HG03103 (cell line): ENCODE results near the gene OR8B3.
"Not testable (repeated sequence)": the region's sequence is repeated elsewhere in the genome, so short reads cannot be mapped to it uniquely, and the experiment has no call there.

Experiments used
- ATAC-seq: cut with Tn5 transposase; IDR thresholded peaks from one replicate; pipeline ENCODE4 v1.9.1; 2021; ENCODE audit warnings: low read depth; ENCODE audit not compliant: unreplicated experiment

The OR8B3 gene

GRCh38 chr11:124398924-124399323 is at the start of gene OR8B3:
Gene OR8B3 (minus strand): TSS chr11:124399024. CDS start chr11:124397351, 1,673 bp downstream.
- ATAC-seq, result no peak

GRCh38 chr11:124446916-124447315 is 48.1 kb upstream of the OR8B3 start:
- ATAC-seq, result no peak

GRCh38 chr11:124445646-124446150 is 46.9 kb upstream of the OR8B3 start, which contains the start of gene OR8B8:
Gene OR8B8 (minus strand): TSS chr11:124445696. CDS start chr11:124441085, 4,611 bp downstream.
- ATAC-seq, result no peak

- ATAC-seq, result no peak
Measured at GRCh38 chr11:124442847-124443246, 44.0 kb upstream of the OR8B3 start.

- no peak for ATAC-seq
Measured at GRCh38 chr11:124442442-124442841, 43.6 kb upstream of the OR8B3 start.

GRCh38 chr11:124441519-124441918 is 42.7 kb upstream of the OR8B3 start:
- no peak for ATAC-seq

GRCh38 chr11:124441081-124441480 is 42.3 kb upstream of the OR8B3 start:
- ATAC-seq, result no peak

- ATAC-seq, result no peak
Measured at GRCh38 chr11:124440608-124441007, 41.8 kb upstream of the OR8B3 start.

GRCh38 chr11:124434699-124435098 is 35.9 kb upstream of the OR8B3 start:
- ATAC-seq, result no peak

GRCh38 chr11:124429599-124429998 is 30.8 kb upstream of the OR8B3 start:
- ATAC-seq, result no peak

- no peak for ATAC-seq
Measured at GRCh38 chr11:124424384-124424921, 25.6 kb upstream of the OR8B3 start, which contains the start of gene OR8B4. Gene OR8B4 (minus strand): TSS chr11:124424871. CDS start chr11:124424871, 0 bp downstream.

- no peak for ATAC-seq
Measured at GRCh38 chr11:124421043-124421442, 22.2 kb upstream of the OR8B3 start.

- no peak for ATAC-seq
Measured at GRCh38 chr11:124415356-124415923, 16.6 kb upstream of the OR8B3 start.

GRCh38 chr11:124409906-124410305 is 11.1 kb upstream of the OR8B3 start:
- no peak for ATAC-seq

- no peak for ATAC-seq
Measured at GRCh38 chr11:124405581-124405980, 6.8 kb upstream of the OR8B3 start.

- not testable (repeated sequence) for ATAC-seq
Measured at GRCh38 chr11:124403186-124403585, 4.4 kb upstream of the OR8B3 start.

- peak; percentile 95 for ATAC-seq
Measured at GRCh38 chr11:124402326-124402922, 3.6 kb upstream of the OR8B3 start.

- ATAC-seq, result not testable (repeated sequence)
Measured at GRCh38 chr11:124396847-124397246, 2.0 kb downstream of the OR8B3 start.

- no peak for ATAC-seq
Measured at GRCh38 chr11:124394408-124394807, 4.4 kb downstream of the OR8B3 start.

GRCh38 chr11:124384399-124384798 is 14.4 kb downstream of the OR8B3 start, which contains the start of gene OR8B2:
Gene OR8B2 (minus strand): TSS chr11:124384499. CDS start chr11:124383343, 1,156 bp downstream.
- no peak for ATAC-seq

GRCh38 chr11:124382857-124383256 is 16.0 kb downstream of the OR8B3 start:
- ATAC-seq, result not testable (repeated sequence)

- ATAC-seq, result no peak
Measured at GRCh38 chr11:124380585-124380984, 18.2 kb downstream of the OR8B3 start.
